GM06990 (cell line): Measurements from ENCODE around the gene KRT38.

Source experiments
- DNase-seq: peaks from one replicate; pipeline ENCODE4 v3.0.0-alpha.2; 2011; ENCODE audit not compliant: insufficient read length; ENCODE audit errors: extremely low read depth
- H3K27me3 ChIP-seq: replicated peaks from 2 replicates; pipeline ENCODE4 v1.6.0; 2011; ENCODE audit warnings: low read length; ENCODE audit not compliant: control insufficient read depth, insufficient read depth
- H3K36me3 ChIP-seq: 2 replicates; pipeline ENCODE4 v1.5.1; 2011; ENCODE audit warnings: low read length; ENCODE audit not compliant: control insufficient read depth, insufficient read depth
- H3K4me3 ChIP-seq: replicated peaks from 2 replicates; pipeline ENCODE4 v1.5.1; 2011; ENCODE audit warnings: low read depth, mild to moderate bottlenecking, control low read depth, low read length
- TF ChIP-seq, protein P1 (sequence below): IDR thresholded peaks from 2 replicates; pipeline ENCODE4 v1.5.1; 2011; ENCODE audit warnings: low read length, control low read depth, mild to moderate bottlenecking, inconsistent platforms; ENCODE audit not compliant: insufficient read depth, poor library complexity, severe bottlenecking

Gene KRT38

DNA sequence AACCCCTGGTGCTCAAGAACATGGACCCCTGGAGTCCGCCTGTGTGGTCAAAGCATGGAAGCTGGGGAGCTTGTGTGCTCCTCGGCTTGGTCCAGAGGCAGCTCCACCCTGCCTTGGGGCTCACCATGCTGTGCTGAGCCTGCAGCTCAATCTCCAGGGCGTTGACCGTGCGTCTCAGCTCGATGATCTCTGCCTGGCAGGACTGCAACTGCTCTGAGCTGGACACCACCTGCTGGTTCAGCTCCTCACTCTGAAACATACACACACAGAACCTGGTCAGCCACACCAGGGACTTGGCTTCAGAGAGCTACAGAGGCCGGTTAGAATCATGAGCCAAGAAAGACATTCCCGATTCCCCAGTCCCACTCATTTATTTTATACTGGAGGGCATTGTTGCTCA lies 37.5 kb upstream of the KRT38 start:
- no peak for DNase-seq
- Histone ChIP-seq H3K36me3 (no peaks in the 10 kb centered on the region), H3K4me3 (no peak overlapping the region), H3K27me3 (no peaks in the 10 kb centered on the region; the same call in 1 of the 2 replicates)
- TF ChIP-seq, protein P1, sequence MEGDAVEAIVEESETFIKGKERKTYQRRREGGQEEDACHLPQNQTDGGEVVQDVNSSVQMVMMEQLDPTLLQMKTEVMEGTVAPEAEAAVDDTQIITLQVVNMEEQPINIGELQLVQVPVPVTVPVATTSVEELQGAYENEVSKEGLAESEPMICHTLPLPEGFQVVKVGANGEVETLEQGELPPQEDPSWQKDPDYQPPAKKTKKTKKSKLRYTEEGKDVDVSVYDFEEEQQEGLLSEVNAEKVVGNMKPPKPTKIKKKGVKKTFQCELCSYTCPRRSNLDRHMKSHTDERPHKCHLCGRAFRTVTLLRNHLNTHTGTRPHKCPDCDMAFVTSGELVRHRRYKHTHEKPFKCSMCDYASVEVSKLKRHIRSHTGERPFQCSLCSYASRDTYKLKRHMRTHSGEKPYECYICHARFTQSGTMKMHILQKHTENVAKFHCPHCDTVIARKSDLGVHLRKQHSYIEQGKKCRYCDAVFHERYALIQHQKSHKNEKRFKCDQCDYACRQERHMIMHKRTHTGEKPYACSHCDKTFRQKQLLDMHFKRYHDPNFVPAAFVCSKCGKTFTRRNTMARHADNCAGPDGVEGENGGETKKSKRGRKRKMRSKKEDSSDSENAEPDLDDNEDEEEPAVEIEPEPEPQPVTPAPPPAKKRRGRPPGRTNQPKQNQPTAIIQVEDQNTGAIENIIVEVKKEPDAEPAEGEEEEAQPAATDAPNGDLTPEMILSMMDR, result no peak

DNA sequence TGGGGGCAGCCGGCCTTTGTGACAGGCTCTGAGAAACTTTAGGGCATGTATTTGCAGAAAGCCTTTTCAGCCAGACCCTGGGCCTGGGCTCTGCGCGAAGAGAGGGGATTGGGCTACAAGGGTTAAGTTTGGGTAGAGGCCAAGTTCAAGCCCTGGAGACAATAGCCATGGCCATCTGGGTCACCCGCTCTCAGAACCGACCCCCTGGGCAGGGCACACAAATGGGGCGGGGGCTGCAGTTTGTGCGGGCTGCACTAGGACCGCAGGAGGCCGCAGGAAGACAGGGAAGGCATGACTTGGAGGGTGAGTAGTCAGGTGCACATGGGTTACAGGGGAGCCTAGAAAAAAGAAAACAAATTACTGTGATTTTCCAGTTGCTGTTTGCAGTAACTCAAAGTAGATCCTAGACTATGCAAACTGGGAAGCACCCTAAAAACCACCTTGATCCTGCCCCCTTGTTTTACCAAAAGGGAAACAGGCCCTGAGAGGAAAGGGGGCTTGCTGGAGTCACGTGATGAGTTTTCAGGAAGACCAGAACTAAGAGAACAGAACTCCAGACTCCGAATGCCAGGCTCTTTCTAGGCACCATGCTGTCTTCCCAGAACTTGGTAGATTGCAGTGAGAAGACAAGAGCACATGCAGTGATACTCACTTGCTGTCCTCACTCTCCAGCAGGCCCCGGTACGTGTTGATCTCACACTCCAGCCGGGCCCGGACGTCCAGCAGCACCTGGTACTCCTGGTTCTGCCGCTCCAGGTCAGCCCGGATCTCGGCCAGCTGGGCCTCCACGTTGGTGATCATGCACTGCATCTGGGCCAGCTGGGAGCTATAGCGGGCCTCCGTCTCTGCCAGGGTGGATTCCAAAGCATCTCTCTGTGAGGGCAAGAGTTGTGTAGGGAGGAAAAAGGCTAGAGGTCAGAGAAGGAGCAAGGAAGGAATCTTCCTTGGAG lies 36.4 kb upstream of the KRT38 start:
- no peaks in the 10 kb centered on the region for H3K36me3 ChIP-seq
- H3K27me3 ChIP-seq, result no peaks in the 10 kb centered on the region; the same call in none of the 2 replicates
- no peak for DNase-seq
- TF ChIP-seq, protein P1, result no peak
- no peak overlapping the region for H3K4me3 ChIP-seq

GRCh38 chr17:41475421-41475820 lies 34.6 kb upstream of the KRT38 start:
- no peak for DNase-seq
- Histone ChIP-seq H3K36me3 (no peaks in the 10 kb centered on the region), H3K4me3 (no peak overlapping the region), H3K27me3 (no peaks in the 10 kb centered on the region; the same call in none of the 2 replicates)
- TF ChIP-seq, protein P1, result no peak

DNA sequence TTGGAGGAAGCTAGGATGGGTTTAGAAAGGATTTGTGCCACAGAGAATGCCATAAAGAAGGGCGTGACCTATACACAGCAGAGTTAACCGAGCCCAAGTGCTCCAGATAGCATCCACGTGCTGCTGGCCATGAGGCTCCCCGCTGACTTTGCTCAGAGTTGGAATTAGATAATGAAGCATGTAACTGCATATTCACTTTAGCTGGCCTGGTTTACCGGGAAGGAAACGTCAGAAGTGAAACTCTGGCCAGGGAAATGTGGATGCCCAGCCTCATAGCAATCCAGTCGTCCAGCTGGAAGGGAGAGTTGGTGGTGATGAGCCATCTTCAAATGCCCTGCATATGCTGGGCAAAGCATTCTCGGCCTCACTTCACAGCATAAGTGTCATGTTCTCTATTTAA lies 34.1 kb upstream of the KRT38 start:
- no peak for DNase-seq
- Histone ChIP-seq H3K27me3 (no peaks in the 10 kb centered on the region; the same call in none of the 2 replicates), H3K4me3 (no peak overlapping the region), H3K36me3 (no peaks in the 10 kb centered on the region)
- TF ChIP-seq, protein P1, result no peak

- no peak for DNase-seq
- TF ChIP-seq, protein P1, result no peak
- Histone ChIP-seq H3K36me3 (no peaks in the 10 kb centered on the region), H3K27me3 (no peaks in the 10 kb centered on the region; the same call in none of the 2 replicates), H3K4me3 (no peak overlapping the region)
These were observed 27.6 kb upstream of the KRT38 start for GRCh38 chr17:41468346-41468745.
